MG63 (cell line): ENCODE measurements around the gene SYT5. TPM values are rescaled to one million over a fixed set of nuclear protein-coding genes. Genes with fewer than 3 reads are reported as not detected.
"Not testable (repeated sequence)": the region's sequence is repeated elsewhere in the genome, so short reads cannot be mapped to it uniquely, and the experiment has no call there.

Experiments used
- DNase-seq: peaks from one replicate; pipeline ENCODE4 v3.0.0-alpha.2; 2020
- H3K27me3 ChIP-seq: fragments of 250-450 bp; sonication (Bioruptor Pico); 2 replicates; pipeline ENCODE4 v1.5.1; 2020; ENCODE audit warnings: mild to moderate bottlenecking, moderate library complexity
- H3K36me3 ChIP-seq: fragments of 250-450 bp; sonication (Bioruptor Pico); 2 replicates; pipeline ENCODE4 v1.5.1; 2020; ENCODE audit warnings: mild to moderate bottlenecking, moderate library complexity
- H3K4me3 ChIP-seq: fragments of 250-450 bp; sonication (Bioruptor Pico); 2 replicates; pipeline ENCODE4 v1.5.1; 2020; ENCODE audit warnings: mild to moderate bottlenecking, moderate library complexity
- H3K9me3 ChIP-seq: fragments of 250-450 bp; sonication (Bioruptor Pico); 2 replicates; pipeline ENCODE4 v1.5.1; 2020; ENCODE audit warnings: mild to moderate bottlenecking, moderate library complexity
- total RNA-seq: library from RNA; depleted of rRNA; stranded (reverse); fragments of >200 nt; shearing (Covaris generic); gene quantifications from 2 replicates; pipeline ENCODE4 v1.2.3, GENCODE V29; 2014; ENCODE audit warnings: low replicate concordance

The SYT5 gene
- total RNA-seq, 1 experiment from 2014 or later: not detected

GRCh38 chr19:55158848-55159749, 21.0 kb downstream of the SYT5 start:
- Histone ChIP-seq H3K4me3 (peak overlapping the region; percentile 17), H3K27me3 (peaks cover 2% of the 10 kb centered on the region; the same call in 1 of the 2 replicates), H3K9me3 (no peaks in the 10 kb centered on the region), H3K36me3 (no peaks in the 10 kb centered on the region)
- DNase-seq: peak; percentile 96

GRCh38 chr19:55158423-55158822, 21.7 kb downstream of the SYT5 start:
- DNase-seq: no peak
- H3K9me3 ChIP-seq: no peaks in the 10 kb centered on the region

GRCh38 chr19:55157064-55157908, 22.8 kb downstream of the SYT5 start, which contains the start of gene TNNI3:
TSS of gene TNNI3 (minus strand) at chr19:55157732. CDS start at chr19:55157589, 143 bp downstream.
- no peak within 1 kb of the TSS for H3K4me3 ChIP-seq
- no peak for DNase-seq
- no peaks in the 10 kb centered on the region for H3K36me3 ChIP-seq
- H3K9me3 ChIP-seq: no peaks in the 10 kb centered on the region
- peaks cover 2% of the 10 kb centered on the region; the same call in 1 of the 2 replicates for H3K27me3 ChIP-seq

More at GRCh38 chr19:55158423-55158822, 21.7 kb downstream of the SYT5 start:
- Histone ChIP-seq H3K4me3 (no peak overlapping the region), H3K27me3 (peaks cover 2% of the 10 kb centered on the region; the same call in 1 of the 2 replicates), H3K36me3 (no peaks in the 10 kb centered on the region)

- H3K9me3 ChIP-seq: peaks cover 5% of the 10 kb centered on the region
- no peak overlapping the region for H3K4me3 ChIP-seq
- peak; percentile 42 for DNase-seq
- no peaks in the 10 kb centered on the region for H3K27me3 ChIP-seq
- no peaks in the 10 kb centered on the region for H3K36me3 ChIP-seq
These were observed 23.7 kb downstream of the SYT5 start for GRCh38 chr19:55156202-55157063.

- DNase-seq, H3K36me3 ChIP-seq, H3K9me3 ChIP-seq, H3K4me3 ChIP-seq, H3K27me3 ChIP-seq: not testable (repeated sequence)
These were observed 24.3 kb downstream of the SYT5 start for GRCh38 chr19:55155784-55156183.

DNA sequence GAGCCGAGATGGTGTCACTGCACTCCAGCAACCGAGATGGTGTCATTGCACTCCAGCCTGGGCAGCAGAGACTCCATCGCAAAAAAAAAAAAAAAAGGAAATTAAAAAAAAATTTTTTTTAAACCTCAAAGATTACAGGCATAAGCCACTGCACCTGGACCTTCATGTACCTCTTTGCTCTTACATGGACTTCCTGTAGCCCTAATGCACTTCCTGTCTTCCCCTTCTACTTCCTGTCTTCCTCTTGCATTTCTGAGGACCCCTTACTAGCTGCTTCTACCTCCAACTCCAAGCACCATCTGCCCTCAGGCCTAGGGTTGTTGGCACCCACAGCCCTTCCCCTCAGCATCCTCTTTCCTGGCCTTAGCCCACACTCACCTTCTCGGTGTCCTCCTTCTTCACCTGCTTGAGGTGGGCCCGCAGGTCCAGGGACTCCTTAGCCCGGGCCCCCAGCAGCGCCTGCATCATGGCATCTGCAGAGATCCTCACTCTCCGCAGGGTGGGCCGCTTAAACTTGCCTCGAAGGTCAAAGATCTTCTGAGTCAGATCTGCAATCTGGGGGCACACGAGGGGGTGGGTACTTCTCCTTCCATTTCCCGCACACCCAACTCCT, 26.3 kb downstream of the SYT5 start:
- peaks cover 5% of the 10 kb centered on the region for H3K9me3 ChIP-seq
- H3K36me3 ChIP-seq: no peaks in the 10 kb centered on the region
- DNase-seq: no peak
- no peak overlapping the region for H3K4me3 ChIP-seq
- no peaks in the 10 kb centered on the region for H3K27me3 ChIP-seq

- DNase-seq: no peak
- H3K9me3 ChIP-seq: peaks cover 5% of the 10 kb centered on the region
- no peaks in the 10 kb centered on the region for H3K36me3 ChIP-seq
- no peak overlapping the region for H3K4me3 ChIP-seq
- no peaks in the 10 kb centered on the region for H3K27me3 ChIP-seq
These were observed 28.1 kb downstream of the SYT5 start for GRCh38 chr19:55152017-55152416.

DNA sequence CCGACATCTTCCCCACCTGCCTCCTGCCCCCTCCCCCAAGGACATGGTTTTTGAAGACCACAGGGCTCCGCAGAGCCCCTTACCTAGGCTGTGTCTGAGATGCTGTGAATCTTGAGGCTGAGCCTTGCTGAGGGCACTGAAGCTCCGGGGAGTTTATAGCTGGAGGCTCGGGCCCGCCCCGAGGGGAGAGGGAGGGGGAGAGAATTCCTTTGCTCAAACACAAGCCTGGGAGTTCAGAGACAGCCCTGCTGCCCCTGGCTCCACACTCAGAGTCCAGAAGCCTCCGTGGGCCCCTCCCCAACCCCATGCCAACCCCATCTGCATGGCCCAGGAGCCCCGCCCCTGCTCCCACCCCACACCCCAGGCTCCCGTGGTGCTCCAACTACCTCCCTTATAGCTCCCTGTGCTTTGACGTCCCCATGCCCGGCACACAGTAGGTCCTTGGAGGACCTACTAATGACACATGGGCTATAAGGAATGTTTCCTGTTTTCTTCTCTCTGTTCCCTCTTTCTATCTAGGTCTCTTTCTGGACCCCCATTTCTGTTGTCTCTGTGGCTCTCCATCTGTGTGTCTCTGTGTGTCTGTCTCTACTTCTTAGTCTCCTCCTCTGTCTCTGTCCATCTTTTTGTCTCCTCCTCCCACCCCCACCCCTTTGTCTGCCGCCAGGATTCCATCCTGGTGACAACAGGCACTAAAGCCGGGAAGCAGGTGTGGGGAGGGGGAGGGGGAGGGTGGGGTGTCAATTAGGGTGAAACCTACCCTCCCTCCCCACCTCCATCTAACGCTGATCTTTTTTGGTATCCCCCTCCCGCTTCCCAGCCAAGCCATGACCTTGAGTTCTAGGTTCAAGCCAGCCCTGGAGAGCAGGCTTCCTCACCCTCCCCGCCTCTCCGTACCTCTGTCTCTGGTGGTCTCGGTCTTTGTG, 30.7 kb downstream of the SYT5 start, which contains the start of gene TNNT1:
Gene TNNT1 (minus strand): TSS at position 129 of the 926 bp plus-strand sequence. CDS start 2,049 bp downstream, outside the sequence.
- peaks cover 5% of the 10 kb centered on the region for H3K9me3 ChIP-seq
- DNase-seq: no peak
- H3K4me3 ChIP-seq: no peak within 1 kb of the TSS
- H3K27me3 ChIP-seq: no peaks in the 10 kb centered on the region; the same call in 1 of the 2 replicates
- no peaks in the 10 kb centered on the region for H3K36me3 ChIP-seq

- DNase-seq: no peak
- Histone ChIP-seq H3K36me3 (no peaks in the 10 kb centered on the region), H3K4me3 (no peak overlapping the region), H3K9me3 (peaks cover 5% of the 10 kb centered on the region), H3K27me3 (peaks cover 10% of the 10 kb centered on the region)
These were observed 32.4 kb downstream of the SYT5 start for GRCh38 chr19:55147545-55148251.

GRCh38 chr19:55146705-55147273, 33.3 kb downstream of the SYT5 start:
- no peak for DNase-seq

GRCh38 chr19:55146078-55146704, 33.9 kb downstream of the SYT5 start:
- DNase-seq: no peak
- H3K36me3 ChIP-seq: no peaks in the 10 kb centered on the region
- H3K4me3 ChIP-seq: no peak overlapping the region
- no peaks in the 10 kb centered on the region for H3K9me3 ChIP-seq
- peaks cover 21% of the 10 kb centered on the region for H3K27me3 ChIP-seq

More at GRCh38 chr19:55146705-55147273, 33.3 kb downstream of the SYT5 start:
- Histone ChIP-seq H3K9me3 (peaks cover 3% of the 10 kb centered on the region), H3K4me3 (no peak overlapping the region), H3K27me3 (peaks cover 19% of the 10 kb centered on the region), H3K36me3 (no peaks in the 10 kb centered on the region)

DNA sequence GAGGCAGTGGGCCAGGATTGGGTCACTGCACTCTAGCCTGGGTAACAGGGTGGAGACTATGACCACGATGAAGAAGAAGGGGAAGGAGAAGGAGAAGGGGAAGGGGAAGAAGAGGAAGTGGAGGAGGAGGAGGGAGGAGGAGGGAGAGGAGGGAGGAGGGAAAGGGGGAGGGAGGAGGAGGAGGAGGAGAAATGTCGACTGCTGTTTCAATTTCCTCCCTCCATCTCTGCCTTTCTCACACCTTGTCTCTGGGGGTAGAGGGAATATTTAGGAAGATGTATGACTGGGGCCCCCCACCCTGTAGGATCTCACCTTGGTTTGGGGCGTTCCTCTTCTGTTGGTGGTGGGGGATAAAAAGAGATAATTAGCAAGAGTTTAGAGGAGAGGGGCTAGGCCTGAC, 34.9 kb downstream of the SYT5 start:
- Histone ChIP-seq H3K36me3 (no peaks in the 10 kb centered on the region), H3K27me3 (peaks cover 21% of the 10 kb centered on the region), H3K9me3 (no peaks in the 10 kb centered on the region), H3K4me3 (no peak overlapping the region)
- DNase-seq: no peak

DNA sequence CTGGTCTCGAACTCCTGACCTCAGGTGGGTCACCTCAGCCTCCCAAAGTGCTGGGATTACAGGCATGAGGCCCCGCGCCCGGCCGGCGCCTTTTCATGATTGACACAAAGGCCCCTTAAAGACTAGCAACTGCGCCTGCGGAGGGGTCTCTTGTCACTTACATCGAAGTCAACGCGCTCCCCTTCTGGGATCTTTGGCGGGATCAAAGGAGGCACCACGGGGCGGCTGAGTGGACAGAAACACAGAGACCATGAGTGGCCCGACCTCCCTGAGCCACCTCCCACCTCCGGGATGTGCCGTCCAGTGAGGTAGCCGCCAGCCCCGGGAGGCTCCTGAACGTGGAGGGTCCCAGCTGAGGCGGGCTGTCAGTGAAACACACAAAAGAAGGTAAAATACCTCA, 38.4 kb downstream of the SYT5 start:
- Histone ChIP-seq H3K27me3 (peaks cover 21% of the 10 kb centered on the region), H3K4me3 (0 out of 2 replicates have a peak overlapping the region, but pooled peaks have one; percentile 5), H3K36me3 (no peaks in the 10 kb centered on the region), H3K9me3 (no peaks in the 10 kb centered on the region)
- no peak for DNase-seq

- no peak for DNase-seq
- Histone ChIP-seq H3K36me3 (no peaks in the 10 kb centered on the region), H3K27me3 (peaks cover 14% of the 10 kb centered on the region), H3K9me3 (no peaks in the 10 kb centered on the region), H3K4me3 (no peak overlapping the region)
These were observed 42.2 kb downstream of the SYT5 start for GRCh38 chr19:55137915-55138314.
